ENCODE results near the gene DZIP3.
"Not testable (repeated sequence)": the region's sequence is repeated elsewhere in the genome, so short reads cannot be mapped to it uniquely, and the experiment has no call there.

Gene DZIP3

GRCh38 chr3:108642526-108642925 lies 53.0 kb downstream of the DZIP3 start:
- no peak for DNase-seq (ENCODE audit: low read depth)
- no peak overlapping the region for H3K4me3 ChIP-seq (ENCODE audit: control insufficient read depth, low read depth, low read length)
- no peak for TF ChIP-seq CTCF (IDR thresholded peaks at IDR 0.05; ENCODE audit: control insufficient read depth, insufficient read depth, low read depth, low read length, missing control alignments)

GRCh38 chr3:108645364-108645763 lies 55.8 kb downstream of the DZIP3 start:
- no peak for TF ChIP-seq CTCF (IDR thresholded peaks at IDR 0.05; ENCODE audit: control insufficient read depth, insufficient read depth, low read depth, low read length, missing control alignments)
- DNase-seq (ENCODE audit: low read depth), result no peak
- H3K4me3 ChIP-seq (ENCODE audit: control insufficient read depth, low read depth, low read length), result no peak overlapping the region

- DNase-seq (ENCODE audit: low read depth); H3K4me3 ChIP-seq (ENCODE audit: control insufficient read depth, low read depth, low read length): not testable (repeated sequence)
These were observed 66.1 kb downstream of the DZIP3 start for GRCh38 chr3:108655664-108656063.

GRCh38 chr3:108661699-108662098 lies 72.2 kb downstream of the DZIP3 start:
- TF ChIP-seq CTCF (IDR thresholded peaks at IDR 0.05; ENCODE audit: control insufficient read depth, insufficient read depth, low read depth, low read length, missing control alignments), result no peak
- no peak overlapping the region for H3K4me3 ChIP-seq (ENCODE audit: control insufficient read depth, low read depth, low read length)
- DNase-seq (ENCODE audit: low read depth), result no peak

GRCh38 chr3:108662142-108662738 lies 72.7 kb downstream of the DZIP3 start:
- H3K4me3 ChIP-seq (ENCODE audit: control insufficient read depth, low read depth, low read length), result no peak overlapping the region
- peak; percentile 55 for TF ChIP-seq CTCF (IDR thresholded peaks at IDR 0.05; ENCODE audit: control insufficient read depth, insufficient read depth, low read depth, low read length, missing control alignments)
- DNase-seq (ENCODE audit: low read depth), result peak; percentile 66

GRCh38 chr3:108664266-108664665 lies 74.7 kb downstream of the DZIP3 start:
- no peak for DNase-seq (ENCODE audit: low read depth)
- TF ChIP-seq CTCF (IDR thresholded peaks at IDR 0.05; ENCODE audit: control insufficient read depth, insufficient read depth, low read depth, low read length, missing control alignments), result no peak

GRCh38 chr3:108667312-108667711 lies 77.8 kb downstream of the DZIP3 start:
- H3K4me3 ChIP-seq (ENCODE audit: control insufficient read depth, low read depth, low read length), result no peak overlapping the region
- DNase-seq (ENCODE audit: low read depth), result no peak
- no peak for TF ChIP-seq CTCF (IDR thresholded peaks at IDR 0.05; ENCODE audit: control insufficient read depth, insufficient read depth, low read depth, low read length, missing control alignments)

More at GRCh38 chr3:108664266-108664665, 74.7 kb downstream of the DZIP3 start:
- no peak overlapping the region for H3K4me3 ChIP-seq (ENCODE audit: control insufficient read depth, low read depth, low read length)
